ENCODE measurements around the gene ANAPC2.

DNA sequence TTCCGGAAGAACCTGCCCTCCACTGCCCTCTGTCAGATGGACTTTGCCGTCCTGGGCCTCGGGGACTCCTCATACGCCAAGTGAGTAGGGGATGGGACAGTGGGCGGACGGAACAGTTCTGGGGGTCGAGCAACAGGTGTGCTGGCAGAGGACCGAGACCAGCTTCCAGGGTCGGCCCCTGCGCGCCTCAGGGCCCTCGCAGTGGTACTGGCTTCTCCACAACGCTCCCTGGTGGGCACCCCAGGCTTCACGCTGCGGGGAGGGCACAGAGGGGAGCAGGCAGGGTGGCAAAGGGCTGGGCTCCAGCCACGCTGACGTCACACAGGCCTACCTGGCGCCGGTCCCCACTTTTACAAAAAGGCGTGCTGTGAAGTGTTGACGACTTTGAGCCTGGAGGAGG, 24.2 kb upstream of the ANAPC2 start:
- no peak for TF ChIP-seq POLR2AphosphoS5 (IDR thresholded peaks at IDR 0.05)
- TF ChIP-seq, protein P1, sequence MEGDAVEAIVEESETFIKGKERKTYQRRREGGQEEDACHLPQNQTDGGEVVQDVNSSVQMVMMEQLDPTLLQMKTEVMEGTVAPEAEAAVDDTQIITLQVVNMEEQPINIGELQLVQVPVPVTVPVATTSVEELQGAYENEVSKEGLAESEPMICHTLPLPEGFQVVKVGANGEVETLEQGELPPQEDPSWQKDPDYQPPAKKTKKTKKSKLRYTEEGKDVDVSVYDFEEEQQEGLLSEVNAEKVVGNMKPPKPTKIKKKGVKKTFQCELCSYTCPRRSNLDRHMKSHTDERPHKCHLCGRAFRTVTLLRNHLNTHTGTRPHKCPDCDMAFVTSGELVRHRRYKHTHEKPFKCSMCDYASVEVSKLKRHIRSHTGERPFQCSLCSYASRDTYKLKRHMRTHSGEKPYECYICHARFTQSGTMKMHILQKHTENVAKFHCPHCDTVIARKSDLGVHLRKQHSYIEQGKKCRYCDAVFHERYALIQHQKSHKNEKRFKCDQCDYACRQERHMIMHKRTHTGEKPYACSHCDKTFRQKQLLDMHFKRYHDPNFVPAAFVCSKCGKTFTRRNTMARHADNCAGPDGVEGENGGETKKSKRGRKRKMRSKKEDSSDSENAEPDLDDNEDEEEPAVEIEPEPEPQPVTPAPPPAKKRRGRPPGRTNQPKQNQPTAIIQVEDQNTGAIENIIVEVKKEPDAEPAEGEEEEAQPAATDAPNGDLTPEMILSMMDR (IDR thresholded peaks at IDR 0.05), result no peak

Measured in suprapubic skin (tissue), 3 donors.